Fibroblast of skin of left quadriceps (primary cell): ENCODE measurements around the gene MRPL37.
"Not testable (repeated sequence)": the region's sequence is repeated elsewhere in the genome, so short reads cannot be mapped to it uniquely, and the experiment has no call there.

Experiments used
- DNase-seq, 2 experiments: peaks; one replicate each; pipeline ENCODE4 v3.0.0-alpha.2; 2013; ENCODE audit warnings: low read depth in 2 of 2

Gene MRPL37

DNA sequence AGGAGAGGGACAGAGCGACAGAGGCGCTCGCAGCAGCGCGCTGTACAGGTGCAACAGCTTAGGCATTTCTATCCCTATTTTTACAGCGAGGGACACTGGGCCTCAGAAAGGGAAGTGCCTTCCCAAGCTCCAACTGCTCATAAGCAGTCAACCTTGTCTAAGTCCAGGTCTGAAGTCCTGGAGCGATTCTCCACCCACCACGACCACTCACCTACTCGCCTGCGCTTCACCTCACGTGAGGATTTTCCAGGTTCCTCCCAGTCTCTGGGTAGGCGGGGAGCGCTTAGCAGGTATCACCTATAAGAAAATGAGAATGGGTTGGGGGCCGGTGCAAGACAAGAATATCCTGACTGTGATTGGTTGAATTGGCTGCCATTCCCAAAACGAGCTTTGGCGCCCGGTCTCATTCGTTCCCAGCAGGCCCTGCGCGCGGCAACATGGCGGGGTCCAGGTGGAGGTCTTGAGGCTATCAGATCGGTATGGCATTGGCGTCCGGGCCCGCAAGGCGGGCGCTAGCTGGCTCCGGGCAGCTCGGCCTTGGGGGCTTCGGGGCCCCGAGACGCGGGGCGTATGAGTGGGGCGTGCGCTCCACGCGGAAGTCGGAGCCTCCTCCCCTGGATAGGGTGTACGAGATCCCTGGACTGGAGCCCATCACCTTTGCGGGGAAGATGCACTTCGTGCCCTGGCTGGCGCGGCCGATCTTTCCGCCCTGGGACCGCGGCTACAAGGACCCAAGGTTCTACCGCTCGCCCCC, at the start of gene MRPL37, which contains the start of gene CYB5RL:
Gene MRPL37 (plus strand): TSS at position 403 of the 754 bp plus-strand sequence. CDS start 77 bp downstream, at position 480.
Gene CYB5RL (minus strand): TSS at position 266 of the 754 bp plus-strand sequence. CDS start 4,414 bp downstream, outside the sequence.
- DNase-seq: peak; percentile 93 to 95

DNA sequence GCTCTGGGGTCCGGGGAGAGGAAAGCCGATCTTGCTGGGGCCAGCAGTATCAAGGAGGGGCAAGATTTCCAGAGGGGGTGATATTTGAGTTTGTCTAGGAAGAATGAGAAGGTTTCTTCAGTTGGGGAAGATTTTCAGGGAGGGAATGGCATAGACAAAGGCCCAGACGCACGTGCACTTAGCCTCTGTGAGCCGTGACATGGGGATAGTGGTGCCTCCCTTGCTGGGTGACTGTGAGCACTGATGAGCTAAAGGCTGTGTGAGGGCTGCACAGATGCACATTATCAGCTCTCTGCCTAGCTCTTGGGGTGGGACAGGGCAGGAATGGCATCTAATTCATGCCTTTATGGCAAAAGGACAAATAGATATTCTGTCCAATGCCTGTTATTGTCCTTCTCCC, 49.0 kb upstream of the MRPL37 start:
- no peak for DNase-seq

DNA sequence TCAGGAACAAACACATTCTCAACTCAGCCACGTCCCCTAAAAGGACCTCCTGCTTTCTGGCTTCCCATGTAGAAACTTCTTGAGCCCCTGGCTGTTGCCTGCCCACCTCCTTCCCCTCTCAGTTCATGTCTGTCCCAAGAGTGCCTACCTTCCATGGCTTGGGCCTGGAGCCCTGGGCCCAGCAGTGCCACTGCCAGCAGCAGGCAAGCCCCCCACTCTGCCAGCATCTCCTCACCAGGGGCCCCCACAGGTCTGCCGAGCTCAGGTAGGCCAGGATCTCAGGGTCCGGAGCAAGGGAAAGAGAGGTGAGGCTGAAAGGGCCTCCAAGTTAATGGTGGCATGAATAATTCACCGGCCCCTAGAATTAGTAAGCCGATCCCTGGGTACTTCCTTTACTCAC, 47.3 kb upstream of the MRPL37 start, which contains the start of gene CDCP2:
Gene CDCP2 (minus strand): TSS at position 305 of the 400 bp plus-strand sequence. CDS start 78 bp downstream, at position 227.
- DNase-seq: no peak

DNA sequence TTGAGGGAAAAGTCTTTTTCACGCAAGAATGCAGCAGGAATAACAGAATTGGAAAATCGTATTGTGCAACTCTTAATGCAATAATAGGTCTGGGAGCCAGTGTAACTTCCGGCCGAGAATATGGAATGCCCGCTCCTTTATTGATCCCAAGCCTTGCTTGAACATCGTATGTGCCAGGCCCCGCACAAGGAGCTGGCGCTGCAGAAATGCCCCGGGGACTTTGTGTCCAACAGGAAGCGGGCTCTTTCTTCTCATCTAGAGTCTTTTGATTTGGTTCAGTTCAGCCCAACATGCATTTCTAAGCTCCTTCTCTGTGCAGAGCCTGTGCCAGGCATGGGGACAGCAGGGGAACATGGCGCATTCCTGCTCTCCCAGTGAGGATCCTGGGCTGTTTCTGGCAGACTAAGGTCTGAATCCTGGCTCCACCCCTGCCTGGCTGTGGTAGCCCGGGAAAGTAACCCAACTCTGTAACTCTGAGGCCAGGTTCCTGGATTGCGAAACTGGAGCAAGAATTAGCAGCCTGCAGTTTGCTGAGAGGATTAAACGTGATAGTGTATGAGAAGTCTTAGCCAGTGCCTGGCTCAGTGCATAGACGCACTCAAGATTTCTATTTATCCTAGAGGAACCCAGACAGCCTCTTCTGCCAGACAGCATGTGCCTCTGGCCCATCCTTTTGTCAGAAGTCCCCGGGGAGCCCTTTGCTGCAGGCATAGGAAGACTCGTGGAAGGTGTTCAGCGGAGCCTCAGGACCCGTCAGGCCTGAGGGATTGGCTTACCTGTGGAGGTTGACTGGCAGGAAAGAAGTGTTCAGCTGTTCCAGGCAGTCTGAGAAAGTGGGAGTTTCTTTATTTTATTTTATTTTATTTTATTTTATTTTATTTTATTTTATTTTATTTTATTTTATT, 46.2 kb upstream of the MRPL37 start:
- peak; percentile 45 to 54 for DNase-seq

DNA sequence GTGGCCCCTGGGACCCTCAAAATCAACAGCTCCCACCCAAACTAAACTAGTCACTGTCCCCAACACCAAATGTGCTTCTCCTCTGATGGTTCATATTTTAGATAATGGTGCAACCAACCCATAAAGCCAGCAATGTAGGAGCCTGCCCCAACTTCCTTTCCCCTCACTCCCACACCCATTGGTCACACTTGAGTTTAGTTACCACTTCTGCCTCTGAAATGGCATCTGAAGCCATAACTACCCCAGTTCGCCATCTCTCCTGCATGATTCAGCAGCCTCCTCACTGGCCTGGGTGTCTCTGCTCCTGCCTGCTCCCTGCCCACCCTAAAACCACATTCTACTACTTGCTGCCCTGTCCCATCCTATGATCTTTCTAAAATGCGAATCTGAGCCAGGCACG, 43.8 kb upstream of the MRPL37 start:
- DNase-seq: no peak

DNA sequence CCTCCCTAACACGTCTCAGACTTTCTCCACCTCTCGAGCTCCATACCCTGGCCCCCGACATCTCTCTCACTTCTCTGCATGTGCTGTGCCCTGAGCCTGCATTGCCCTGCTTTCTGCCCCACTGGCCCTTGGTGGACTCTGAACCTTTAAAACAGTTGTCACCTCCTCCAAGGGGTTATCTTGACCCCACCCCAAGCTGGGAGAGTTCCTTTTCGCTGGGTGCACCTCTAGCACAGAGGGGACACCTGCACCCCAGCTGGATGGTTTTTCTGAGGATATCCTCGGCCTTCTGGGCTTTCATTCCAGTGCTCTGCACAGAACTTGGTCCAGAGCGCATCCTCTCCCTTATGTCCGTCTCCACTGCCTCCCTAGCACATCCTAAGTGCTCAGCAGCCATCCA, 43.0 kb upstream of the MRPL37 start:
- no peak for DNase-seq

DNA sequence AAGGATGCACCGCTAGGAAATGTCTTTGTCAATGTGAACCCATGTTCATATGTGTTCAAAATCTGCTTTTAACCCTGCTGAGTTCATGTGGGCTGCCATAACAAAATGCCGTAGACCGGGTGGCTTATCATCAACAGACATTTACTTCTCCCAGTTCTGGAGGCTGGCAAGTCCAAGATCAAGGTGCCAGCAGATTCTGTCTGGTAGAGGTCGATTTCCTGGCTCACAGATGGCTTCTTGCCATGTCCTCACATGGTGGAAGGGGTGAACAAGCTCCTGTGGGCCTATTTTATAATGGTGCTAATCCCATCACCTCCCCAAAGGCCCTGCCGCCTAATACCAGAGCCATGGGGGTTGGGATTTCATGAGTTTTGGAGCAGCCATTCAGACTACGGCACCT, 42.6 kb upstream of the MRPL37 start:
- DNase-seq: no peak

DNA sequence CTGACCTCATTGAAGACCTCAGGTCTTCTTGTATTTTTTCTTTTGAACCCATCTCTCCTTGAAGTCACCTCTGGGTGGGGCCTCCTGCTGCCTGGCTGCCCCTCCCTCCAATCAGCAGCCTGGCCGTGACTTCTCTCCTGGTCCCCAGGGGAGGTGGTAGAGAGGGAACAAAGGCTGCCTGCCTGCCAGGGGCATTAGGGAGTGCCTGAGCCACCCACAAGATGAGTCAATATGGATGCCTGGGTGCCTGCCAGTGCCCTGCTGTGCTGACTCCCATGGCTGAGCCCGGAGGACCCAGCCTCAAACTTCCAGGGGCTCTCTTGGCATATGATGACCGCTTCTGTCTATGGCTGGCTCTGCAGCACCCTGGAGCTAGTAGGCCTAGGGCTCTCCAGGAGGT, 41.9 kb upstream of the MRPL37 start:
- no peak for DNase-seq

DNA sequence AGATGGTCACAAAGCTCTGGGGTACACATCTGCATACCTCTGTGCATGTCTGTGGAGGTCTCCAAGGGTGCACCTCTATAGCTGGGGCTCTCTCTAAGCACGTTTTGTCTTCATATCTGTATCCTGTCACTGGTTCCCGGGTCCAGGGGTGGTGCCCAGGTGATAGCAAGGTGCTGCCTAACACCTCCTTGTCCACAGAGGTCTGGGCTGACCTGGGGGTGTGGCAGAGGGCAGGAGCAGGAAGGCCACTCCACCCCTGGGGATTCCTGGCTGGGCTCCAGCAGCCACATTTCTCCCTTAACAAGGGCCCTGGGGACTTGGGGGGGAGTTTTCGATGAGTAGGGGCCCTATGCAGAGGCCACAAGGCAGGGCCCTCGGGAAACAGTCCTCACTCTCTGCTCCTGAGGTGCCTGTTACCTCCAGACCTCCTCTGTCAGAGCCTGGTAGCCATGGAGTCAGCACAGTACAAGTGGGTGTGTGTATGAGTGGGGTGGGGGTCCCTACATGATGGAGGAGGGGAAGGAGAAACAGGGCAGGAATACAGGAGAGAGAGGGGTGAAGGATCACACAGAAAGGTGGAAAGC, 40.1 kb upstream of the MRPL37 start:
- no peak for DNase-seq

DNA sequence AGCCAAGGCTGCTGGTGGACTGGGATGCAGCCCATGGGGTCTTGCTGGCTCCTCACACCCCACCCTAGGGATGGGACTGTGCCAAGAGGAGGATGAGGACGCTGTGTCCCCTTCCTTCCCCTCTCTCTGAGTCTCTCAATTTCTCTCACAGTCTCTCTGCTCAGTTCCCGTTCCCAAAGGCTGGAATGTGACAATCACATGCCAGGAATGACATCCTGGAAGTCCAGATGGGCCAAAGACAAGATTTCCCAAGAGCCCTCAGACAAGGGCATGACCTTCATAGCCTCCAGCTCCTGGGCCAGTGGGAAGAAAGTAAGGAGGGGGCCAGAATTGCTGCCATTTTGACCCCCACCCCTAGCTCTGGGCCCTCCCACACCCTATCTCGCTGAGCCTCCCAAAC, 39.6 kb upstream of the MRPL37 start:
- no peak for DNase-seq

DNA sequence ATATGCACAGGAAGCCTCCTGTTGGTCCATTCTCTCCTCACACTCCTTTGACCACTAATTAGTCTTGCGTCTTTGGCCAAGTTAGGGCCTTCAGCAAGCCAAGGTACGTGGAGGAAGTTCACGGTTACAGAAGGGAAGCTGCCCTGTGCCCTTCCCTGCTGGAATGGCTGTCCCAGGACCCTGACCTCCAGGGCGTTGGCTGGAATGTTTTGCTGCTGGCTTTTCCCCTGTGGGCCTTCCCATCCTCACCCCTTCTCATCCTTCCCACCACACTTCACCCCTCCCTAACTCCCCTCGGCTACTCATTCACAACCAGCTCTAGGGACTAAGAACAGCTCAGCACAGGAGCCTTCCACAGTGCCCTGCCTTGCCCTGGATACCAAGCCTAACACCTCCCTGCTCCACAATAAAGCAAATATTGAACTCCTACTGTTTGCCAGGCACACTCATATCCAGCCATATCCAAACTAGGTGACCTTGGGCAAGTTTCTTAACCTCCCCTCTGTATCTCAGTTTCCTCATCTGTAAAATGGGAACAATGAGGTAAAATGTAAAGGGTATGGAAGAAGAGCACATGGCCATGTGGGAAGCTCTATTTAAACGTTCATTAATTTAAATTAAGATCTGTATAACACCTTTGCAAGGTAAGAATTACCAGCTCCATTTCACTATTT, 38.3 kb upstream of the MRPL37 start:
- no peak for DNase-seq

DNA sequence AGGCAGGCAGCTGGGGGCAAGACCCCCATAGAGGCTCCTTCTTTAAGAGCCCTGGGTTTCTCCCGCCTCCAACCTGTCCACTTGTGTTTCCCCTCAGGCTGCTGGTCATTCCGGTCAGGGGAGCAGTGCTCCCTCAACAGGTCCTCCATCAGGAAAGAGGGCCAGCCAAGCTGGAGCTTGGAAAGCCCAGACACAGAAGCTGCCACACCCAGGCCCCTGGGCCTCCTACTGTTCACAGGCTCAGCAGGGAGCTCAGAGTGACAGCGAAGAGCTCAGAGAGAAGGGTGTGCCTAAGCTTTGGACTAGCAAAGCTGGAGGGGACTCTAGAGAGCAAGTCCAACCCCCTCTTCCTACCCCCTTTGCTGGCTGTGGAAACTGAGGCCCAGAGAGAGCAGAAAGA, 36.9 kb upstream of the MRPL37 start:
- DNase-seq: no peak

DNA sequence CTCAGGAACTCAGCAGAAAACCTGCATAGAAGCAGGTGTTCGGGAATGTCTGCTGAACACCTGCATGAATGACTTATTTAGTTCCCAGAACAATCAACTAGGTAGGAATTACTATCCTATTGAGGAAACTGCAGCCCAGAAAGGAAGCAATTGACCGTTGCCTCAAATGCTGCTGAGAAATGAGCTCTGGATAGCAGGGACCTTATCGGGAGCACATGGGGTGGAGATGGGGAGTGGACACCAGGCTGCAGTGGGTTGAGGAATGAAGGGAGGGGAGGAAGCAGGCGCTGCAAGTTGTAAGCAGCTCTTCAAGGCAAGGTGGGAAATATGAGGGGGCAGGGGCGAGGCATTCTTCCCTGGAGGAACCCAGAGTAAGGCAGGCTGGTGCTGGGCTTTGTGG, 36.4 kb upstream of the MRPL37 start:
- no peak for DNase-seq

DNA sequence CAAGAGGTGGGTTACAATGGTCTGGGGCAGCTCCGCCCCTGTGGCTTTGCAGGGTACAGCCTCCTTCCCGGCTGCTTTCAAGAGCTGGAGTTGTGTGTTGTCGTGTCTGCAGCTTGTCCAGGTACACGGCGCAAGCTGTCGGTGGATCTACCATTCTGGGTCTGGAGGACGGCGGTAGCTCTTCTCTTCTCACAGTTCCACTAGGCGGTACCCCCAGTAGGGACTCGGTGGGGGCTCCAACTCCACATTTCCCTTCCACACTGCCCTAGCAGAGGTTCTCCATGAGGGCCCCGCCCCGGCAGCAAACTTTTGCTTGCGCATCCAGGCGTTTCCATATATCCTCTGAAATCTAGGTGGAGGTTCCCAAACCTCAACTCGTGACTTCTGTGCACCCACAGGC, 34.8 kb upstream of the MRPL37 start:
- no peak for DNase-seq

DNA sequence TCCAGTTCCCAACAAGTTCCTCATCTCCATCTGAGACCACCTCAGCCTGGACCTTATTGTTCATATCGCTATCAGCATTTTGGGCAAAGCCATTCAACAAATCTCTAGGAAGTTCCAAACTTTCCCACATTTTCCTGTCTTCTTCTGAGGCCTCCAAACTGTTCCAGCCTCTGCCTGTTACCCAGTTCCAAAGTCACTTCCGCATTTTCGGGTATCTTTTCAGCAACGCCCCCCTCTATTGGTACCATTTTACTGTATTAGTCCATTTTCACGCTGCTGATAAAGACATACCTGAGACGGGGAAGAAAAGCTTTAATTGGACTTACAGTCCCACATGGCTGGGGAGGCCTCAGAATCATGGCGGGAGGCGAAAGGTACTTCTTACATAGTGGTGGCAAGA, 33.6 kb upstream of the MRPL37 start:
- not testable (repeated sequence) for DNase-seq

DNA sequence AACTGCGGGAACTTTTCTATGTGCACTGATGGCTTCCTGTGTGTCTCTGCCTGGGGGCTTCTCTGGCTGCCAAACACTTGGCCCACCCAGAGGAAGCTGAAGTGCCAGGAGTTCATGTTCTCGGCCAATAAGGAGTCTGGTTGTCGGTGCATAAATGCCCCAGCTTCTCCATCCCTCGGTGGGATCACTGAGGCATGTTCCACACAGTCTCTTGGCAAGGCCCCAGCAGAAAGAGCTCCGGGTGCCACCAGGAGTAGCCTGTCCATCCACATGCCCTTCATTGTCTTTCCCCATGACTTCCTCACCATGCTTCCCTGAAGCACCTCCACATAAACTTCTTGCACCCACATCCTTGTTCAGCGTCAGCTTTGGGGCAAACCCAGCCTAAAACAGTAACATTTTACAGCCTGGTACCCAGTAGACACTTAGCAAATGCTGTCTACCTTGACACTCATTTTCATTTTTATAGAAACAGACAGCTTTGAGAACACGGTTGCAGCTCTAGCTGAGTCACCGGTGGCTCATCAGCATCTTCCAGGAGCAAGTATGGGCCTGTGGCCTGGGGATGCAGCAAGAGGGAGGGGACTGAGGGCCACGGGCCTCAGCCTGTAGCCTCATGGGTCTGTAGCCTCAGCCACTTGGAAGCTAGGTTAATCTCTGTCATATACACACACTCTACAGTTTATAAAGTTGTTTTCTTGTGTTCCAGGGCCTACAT, 32.4 kb upstream of the MRPL37 start:
- DNase-seq: no peak

DNA sequence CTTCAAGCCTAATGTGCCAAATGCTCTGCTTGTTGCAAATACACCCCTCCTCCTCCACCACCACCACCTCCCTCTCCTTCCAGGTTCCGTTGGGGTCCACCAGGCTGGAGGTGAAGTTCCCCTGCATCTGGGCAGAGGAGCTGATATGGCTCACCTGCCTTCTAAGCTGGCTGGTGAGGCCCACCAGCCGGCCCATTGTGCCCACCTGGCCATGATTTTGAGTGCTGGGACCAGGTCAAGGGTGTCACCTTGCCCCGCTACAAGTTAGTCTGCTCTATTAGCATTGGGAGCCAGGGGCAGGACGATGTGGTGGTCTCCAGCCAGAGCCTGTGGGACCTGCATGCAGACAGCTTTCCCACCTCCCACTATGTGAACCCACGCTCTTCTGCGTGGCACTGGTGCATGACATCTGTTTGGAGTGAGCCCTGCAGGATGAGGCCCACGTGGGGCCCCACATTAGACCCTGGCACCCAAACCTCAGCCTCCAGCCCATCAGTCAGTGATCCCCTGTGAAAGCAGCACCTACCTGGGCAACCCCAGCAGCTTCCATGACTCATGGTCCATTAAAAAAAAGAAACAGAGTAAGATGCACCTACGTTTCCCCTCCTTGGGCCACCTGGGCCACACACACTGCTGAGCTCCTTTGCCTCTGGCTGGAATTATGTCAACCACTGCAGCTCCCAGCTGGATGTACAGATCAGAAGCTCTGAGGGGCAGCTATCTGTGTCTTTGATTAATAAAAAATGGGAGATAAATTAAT, 31.6 kb upstream of the MRPL37 start:
- no peak for DNase-seq

DNA sequence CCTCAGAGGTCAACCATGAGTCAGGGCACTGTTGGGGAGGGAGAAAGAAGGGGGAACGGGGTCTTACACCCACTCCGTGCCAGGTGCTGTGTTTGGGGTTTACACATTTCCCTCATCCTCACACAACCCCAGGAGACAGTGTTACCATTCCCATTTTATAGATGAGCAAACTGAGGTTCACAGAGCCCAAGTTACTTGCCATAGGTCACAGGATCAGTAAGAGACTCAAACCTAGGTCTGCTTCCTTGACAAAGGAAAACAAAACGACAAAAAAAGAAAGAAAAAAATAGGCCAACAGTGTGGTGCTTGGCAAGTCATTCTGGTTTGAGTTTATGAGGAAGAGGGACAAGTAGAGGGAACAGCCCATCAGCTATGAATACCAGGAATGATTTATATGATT, 30.9 kb upstream of the MRPL37 start:
- no peak for DNase-seq

DNA sequence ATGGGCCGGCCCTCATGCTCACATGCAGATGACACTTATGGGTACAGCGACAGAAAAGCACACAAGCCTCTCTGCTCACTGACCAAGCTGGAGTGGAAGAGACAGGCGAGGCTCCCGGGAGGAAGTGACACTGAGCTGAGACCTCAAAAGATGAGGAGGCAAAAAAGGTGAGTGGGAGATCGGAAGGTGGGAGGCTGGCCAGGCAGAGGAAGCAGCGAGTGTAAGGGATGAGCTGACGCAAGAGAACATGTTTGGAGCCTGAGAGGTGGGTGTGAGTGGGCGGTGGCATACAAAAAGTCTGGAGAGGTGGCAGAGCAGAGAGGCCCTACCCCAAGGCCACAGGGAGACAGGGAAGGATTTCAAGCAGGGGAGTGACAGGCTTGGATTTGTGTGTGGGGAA, 29.0 kb upstream of the MRPL37 start:
- no peak for DNase-seq

DNA sequence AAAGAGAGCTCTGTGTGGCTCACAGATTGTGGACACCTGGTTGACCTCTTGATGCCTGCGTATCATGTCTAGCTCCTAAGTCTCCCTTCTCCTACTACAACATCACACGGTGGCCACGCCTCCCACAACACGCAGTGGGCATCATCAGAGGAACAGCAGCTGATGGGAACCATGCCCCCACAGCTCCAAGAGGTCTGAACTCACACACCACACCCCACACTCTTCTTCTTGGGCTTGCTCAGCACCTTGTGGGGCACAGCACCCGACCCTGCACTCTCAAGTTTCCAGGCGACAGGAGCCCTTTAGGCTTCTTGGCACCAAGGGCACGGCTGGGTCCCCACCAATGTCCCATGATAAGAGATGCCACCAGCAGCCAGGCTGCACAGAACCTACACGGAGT, 28.4 kb upstream of the MRPL37 start:
- no peak for DNase-seq
